GM23248 (cell line): ENCODE data around the gene BAG1. TPM values are rescaled to one million over a fixed set of nuclear protein-coding genes. Genes with fewer than 3 reads are reported as not detected.
A peak's percentile ranks its signal among the peaks of the same experiment; 100 is the strongest.

Source experiments
- DNase-seq: peaks from one replicate; pipeline ENCODE4 v3.0.0-alpha.2; 2015
- H2AFZ ChIP-seq: fragments of 200-600 bp; sonication (generic); 2 replicates; pipeline ENCODE4 v1.6.1; 2016; ENCODE audit warnings: antibody characterized with exemption
- H3F3A ChIP-seq: fragments of 200-600 bp; sonication (generic); 2 replicates; pipeline ENCODE4 v1.6.1; 2016; ENCODE audit warnings: mild to moderate bottlenecking, antibody characterized with exemption, mixed run types; ENCODE audit not compliant: insufficient read depth
- H3K27ac ChIP-seq: fragments of 200-600 bp; sonication (generic); 2 replicates; pipeline ENCODE4 v1.5.1; 2016; ENCODE audit warnings: mild to moderate bottlenecking
- H3K27me3 ChIP-seq: fragments of 200-600 bp; sonication (generic); replicated peaks from 2 replicates; pipeline ENCODE4 v1.6.1; 2016; ENCODE audit warnings: mild to moderate bottlenecking; ENCODE audit not compliant: insufficient read depth
- H3K36me3 ChIP-seq: fragments of 200-600 bp; sonication (generic); 2 replicates; pipeline ENCODE4 v1.6.1; 2016; ENCODE audit warnings: low read depth, mild to moderate bottlenecking
- H3K4me1 ChIP-seq: fragments of 200-600 bp; sonication (generic); 2 replicates; pipeline ENCODE4 v1.6.1; 2016; ENCODE audit warnings: mild to moderate bottlenecking; ENCODE audit not compliant: insufficient read depth
- H3K4me2 ChIP-seq: fragments of 200-600 bp; sonication (generic); one replicate; pipeline ENCODE4 v1.6.1; 2016; ENCODE audit warnings: mild to moderate bottlenecking; ENCODE audit not compliant: unreplicated experiment
- H3K4me3 ChIP-seq: fragments of 200-600 bp; sonication (generic); 2 replicates; pipeline ENCODE4 v1.5.1; 2016; ENCODE audit warnings: mild to moderate bottlenecking
- H3K79me2 ChIP-seq: fragments of 200-600 bp; sonication (generic); 2 replicates; pipeline ENCODE4 v1.6.1; 2016; ENCODE audit warnings: mild to moderate bottlenecking; ENCODE audit not compliant: insufficient read depth
- H3K9ac ChIP-seq: fragments of 200-600 bp; sonication (generic); 2 replicates; pipeline ENCODE4 v1.6.1; 2016; ENCODE audit warnings: mild to moderate bottlenecking
- H3K9me2 ChIP-seq: fragments of 200-600 bp; sonication (generic); 2 replicates; pipeline ENCODE4 v1.6.1; 2016; ENCODE audit warnings: mixed run types, mild to moderate bottlenecking, moderate library complexity; ENCODE audit not compliant: insufficient read depth
- H3K9me3 ChIP-seq: fragments of 200-600 bp; sonication (generic); one replicate; pipeline ENCODE4 v1.6.1; 2017; ENCODE audit warnings: low read depth
- H4K20me1 ChIP-seq: fragments of 200-600 bp; sonication (generic); 2 replicates; pipeline ENCODE4 v1.6.0; 2016; ENCODE audit not compliant: insufficient read depth
- EZH2 ChIP-seq: fragments of 200-600 bp; sonication (generic); IDR thresholded peaks from 2 replicates; pipeline ENCODE4 v1.6.1; 2018; ENCODE audit warnings: antibody characterized with exemption, mild to moderate bottlenecking; ENCODE audit not compliant: insufficient read depth, poor library complexity, severe bottlenecking
- EZH2phosphoT487 ChIP-seq: fragments of 200-600 bp; sonication (generic); IDR thresholded peaks from 2 replicates; pipeline ENCODE4 v1.6.1; 2018; ENCODE audit warnings: antibody characterized with exemption, moderate library complexity, mild to moderate bottlenecking, low read depth; ENCODE audit not compliant: insufficient read depth
- WGBS, 2 experiments: methylation state at CpG; one replicate each; pipeline ENCODE4 v1.1.6; 2015 to 2017; ENCODE audit warnings: low lambda C conversion rate in 2 of 2, low coverage in 1 of 2; ENCODE audit errors: missing lambda C conversion rate in 2 of 2; 5-methylcytosine and 5-hydroxymethylcytosine counted together
- in situ Hi-C: fragments of 300-500 bp; cut with MboI; formaldehyde crosslinking; loops from 2 replicates; pipeline ENCODE4 v1.15.0; 2020
- polyA plus RNA-seq: library from polyadenylated mRNA; unstranded; fragments of >200 nt; fragmentation: Nextera tagmentation; extraction: Ambion mirVana; gene quantifications from 2 replicates; pipeline ENCODE4 v1.2.1, GENCODE V29; 2016
- total RNA-seq: library from RNA; depleted of rRNA; stranded (reverse); fragments of >200 nt; shearing (Covaris generic); gene quantifications from 2 replicates; pipeline ENCODE4 v1.2.3, GENCODE V29; 2014

Gene BAG1
- total and polyA plus RNA-seq, 2 experiments from 2014 or later, result 38.2 to 49.7 TPM

DNA sequence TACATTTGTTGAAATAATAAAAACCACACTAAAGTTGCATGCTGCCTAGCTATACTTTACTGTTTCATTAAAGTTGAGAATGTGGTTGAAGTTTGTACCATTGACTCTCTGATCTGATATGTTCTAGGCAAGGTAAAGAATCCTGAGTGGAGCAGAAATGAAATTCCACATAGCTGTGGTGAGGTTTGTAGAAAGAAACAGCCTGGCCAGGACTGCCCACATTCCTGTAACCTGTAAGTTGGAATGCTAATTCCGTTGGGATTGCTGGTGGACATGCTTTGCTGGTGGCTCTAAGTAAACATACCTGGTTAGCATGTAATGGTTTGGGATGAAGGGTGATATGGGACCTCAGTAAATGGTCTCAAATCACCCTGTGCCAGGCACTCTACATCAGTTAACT, 42.6 kb upstream of the BAG1 start:
- WGBS, 2 experiments, result 50 to 68% methylated on average over 1 of the region's 1 CpG
- no peaks in the 10 kb centered on the region for H3F3A ChIP-seq
- H3K4me1 ChIP-seq, result no peaks in the 10 kb centered on the region
- no peaks in the 10 kb centered on the region for H3K9me2 ChIP-seq
- H3K36me3 ChIP-seq, result peaks cover 92% of the 10 kb centered on the region
- no peaks in the 10 kb centered on the region for H3K27me3 ChIP-seq
- H3K4me2 ChIP-seq, result no peak overlapping the region
- DNase-seq, result no peak
- no peaks in the 10 kb centered on the region for H4K20me1 ChIP-seq
- no peak overlapping the region for H2AFZ ChIP-seq
- in situ Hi-C loops, result no loop called here
- no peak overlapping the region for H3K4me3 ChIP-seq
- H3K9ac ChIP-seq, result no peak overlapping the region
- peaks cover 63% of the 10 kb centered on the region for H3K79me2 ChIP-seq
- TF ChIP-seq EZH2 (no peak), EZH2phosphoT487 (no peak)
- no peak overlapping the region for H3K27ac ChIP-seq
- no peaks in the 10 kb centered on the region for H3K9me3 ChIP-seq

DNA sequence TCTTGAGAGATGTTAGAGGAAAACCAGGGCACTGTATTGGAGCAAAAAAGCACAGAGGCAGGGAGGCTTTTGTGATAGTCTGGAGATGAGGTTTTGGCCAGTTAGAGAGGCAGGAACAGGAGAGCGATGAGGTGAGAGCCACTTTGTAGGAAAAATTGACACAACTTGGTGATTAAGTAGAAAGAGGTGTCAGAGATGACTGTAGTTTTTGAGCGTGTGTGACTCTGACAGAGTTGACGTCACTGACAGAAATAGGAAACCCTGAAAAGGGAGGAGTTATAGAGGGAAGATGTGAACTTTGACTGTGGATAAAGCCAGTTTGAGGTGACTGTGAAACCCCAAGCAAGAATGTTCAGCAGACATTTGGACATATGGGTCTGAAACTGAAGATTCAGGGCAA, 41.5 kb upstream of the BAG1 start:
- Histone ChIP-seq H4K20me1 (no peaks in the 10 kb centered on the region), H3K4me2 (no peak overlapping the region), H3K9me3 (no peaks in the 10 kb centered on the region), H3K4me3 (no peak overlapping the region), H3K4me1 (no peaks in the 10 kb centered on the region), H2AFZ (no peak overlapping the region), H3K27ac (no peak overlapping the region), H3K9ac (no peak overlapping the region), H3K9me2 (no peaks in the 10 kb centered on the region), H3K79me2 (peaks cover 74% of the 10 kb centered on the region), H3K36me3 (peaks cover 90% of the 10 kb centered on the region), H3F3A (no peaks in the 10 kb centered on the region), H3K27me3 (no peaks in the 10 kb centered on the region)
- 86 to 88% methylated on average over 3 of the region's 3 CpGs for WGBS, 2 experiments
- no peak for DNase-seq
- TF ChIP-seq EZH2 (no peak), EZH2phosphoT487 (no peak)
- in situ Hi-C loops, result no loop called here

DNA sequence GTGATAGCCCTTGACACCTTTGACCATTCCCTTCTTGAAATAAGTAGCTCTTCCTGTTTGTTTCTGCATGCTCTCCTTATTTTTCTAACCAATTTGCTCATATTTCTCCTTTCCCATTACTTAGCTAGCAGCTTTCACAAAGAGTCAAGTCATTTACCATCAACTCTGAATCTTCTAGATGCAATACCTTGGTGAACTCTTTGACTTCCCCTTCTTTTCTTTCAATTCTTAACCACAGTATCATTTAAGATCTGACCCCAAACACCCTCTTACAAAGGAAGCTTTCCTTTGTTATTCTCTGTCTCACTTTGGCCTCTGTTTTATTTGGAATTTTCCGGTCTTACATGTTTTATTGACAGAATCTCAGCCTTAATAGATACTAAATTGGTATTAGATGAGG, 39.9 kb upstream of the BAG1 start:
- H3F3A ChIP-seq, result no peaks in the 10 kb centered on the region
- no peak overlapping the region for H3K4me2 ChIP-seq
- no peak overlapping the region for H3K4me3 ChIP-seq
- no peak for DNase-seq
- H3K27me3 ChIP-seq, result no peaks in the 10 kb centered on the region
- no peak overlapping the region for H3K9ac ChIP-seq
- no peak overlapping the region for H2AFZ ChIP-seq
- no peaks in the 10 kb centered on the region for H3K9me3 ChIP-seq
- H3K4me1 ChIP-seq, result no peaks in the 10 kb centered on the region
- no peaks in the 10 kb centered on the region for H3K9me2 ChIP-seq
- H3K36me3 ChIP-seq, result peaks cover 80% of the 10 kb centered on the region
- TF ChIP-seq EZH2phosphoT487 (no peak), EZH2 (no peak)
- no peak overlapping the region for H3K27ac ChIP-seq
- H3K79me2 ChIP-seq, result peaks cover 90% of the 10 kb centered on the region
- H4K20me1 ChIP-seq, result no peaks in the 10 kb centered on the region
- WGBS, 2 experiments, result 96 to 100% methylated on average over 1 of the region's 1 CpG
- in situ Hi-C loops, result no loop called here

DNA sequence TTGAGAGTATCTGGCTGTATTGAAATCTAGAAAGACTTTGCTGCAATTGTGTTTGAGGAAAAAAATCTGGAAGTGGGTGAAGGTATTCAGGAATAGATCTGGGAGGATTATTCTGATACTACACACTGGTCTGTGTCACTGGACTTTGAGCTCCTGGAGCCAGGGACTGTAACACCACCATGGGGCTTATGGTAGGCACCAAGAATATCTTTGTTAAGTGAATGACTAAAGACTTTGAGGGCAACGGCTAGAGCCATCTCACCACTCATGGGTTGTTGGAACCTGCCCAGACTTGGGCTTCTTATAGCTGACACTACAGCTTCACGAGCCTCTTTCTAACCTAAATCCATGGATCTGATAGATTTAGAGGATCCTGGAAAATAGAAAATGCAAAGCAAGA, 36.0 kb upstream of the BAG1 start:
- DNase-seq, result peak; percentile 3
- H3K79me2 ChIP-seq, result peaks cover 100% of the 10 kb centered on the region

DNA sequence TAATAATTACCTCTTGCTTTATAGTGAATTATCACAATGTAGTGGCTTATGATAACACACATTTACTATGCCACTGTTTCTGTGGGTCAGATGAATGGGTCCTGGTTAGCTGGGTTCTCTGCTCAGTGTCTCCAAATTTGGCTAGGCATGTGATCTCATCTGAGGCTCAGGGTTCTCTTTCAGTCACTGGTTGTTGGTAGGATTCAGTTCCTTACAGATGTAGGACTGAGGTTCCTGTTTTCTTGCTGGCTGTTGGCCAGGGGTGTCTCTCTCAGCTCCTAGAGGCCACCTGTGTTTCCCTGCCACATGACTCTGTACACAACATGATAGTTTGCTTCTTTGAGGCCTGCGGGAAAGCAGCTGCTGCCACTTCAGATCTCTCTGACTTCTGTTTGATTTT, 32.9 kb upstream of the BAG1 start:
- no peaks in the 10 kb centered on the region for H3K27me3 ChIP-seq
- peaks cover 6% of the 10 kb centered on the region; the same call in 1 of the 2 replicates for H3F3A ChIP-seq
- DNase-seq, result no peak
- H3K4me3 ChIP-seq, result no peak overlapping the region
- no peak overlapping the region for H2AFZ ChIP-seq
- H3K36me3 ChIP-seq, result peaks cover 56% of the 10 kb centered on the region
- 0 out of 2 replicates have a peak, but pooled peaks cover 11% of the 10 kb centered on the region for H3K4me1 ChIP-seq
- peak overlapping the region; percentile 15 for H3K4me2 ChIP-seq
- no peak overlapping the region for H3K27ac ChIP-seq
- in situ Hi-C loops, result no loop called here
- WGBS, 2 experiments, result 88 to 100% methylated on average over 1 of the region's 1 CpG
- no peaks in the 10 kb centered on the region for H3K9me3 ChIP-seq
- H3K79me2 ChIP-seq, result peaks cover 100% of the 10 kb centered on the region
- no peaks in the 10 kb centered on the region for H4K20me1 ChIP-seq
- no peak overlapping the region for H3K9ac ChIP-seq
- TF ChIP-seq EZH2 (no peak), EZH2phosphoT487 (no peak)
- H3K9me2 ChIP-seq, result no peaks in the 10 kb centered on the region

More for the DNA sequence above, 36.0 kb upstream of the BAG1 start:
- no peaks in the 10 kb centered on the region for H3K9me3 ChIP-seq
- H3K4me3 ChIP-seq, result no peak overlapping the region
- no peaks in the 10 kb centered on the region for H4K20me1 ChIP-seq
- no peak for TF ChIP-seq EZH2phosphoT487
- TF ChIP-seq EZH2, result no peak
- no peaks in the 10 kb centered on the region for H3K9me2 ChIP-seq
- H3K9ac ChIP-seq, result no peak overlapping the region
- no peak overlapping the region for H2AFZ ChIP-seq
- 0 out of 2 replicates have a peak, but pooled peaks cover 3% of the 10 kb centered on the region for H3K4me1 ChIP-seq
- in situ Hi-C loops, result no loop called here
- no peaks in the 10 kb centered on the region for H3K27me3 ChIP-seq
- H3F3A ChIP-seq, result peaks cover 6% of the 10 kb centered on the region; the same call in 1 of the 2 replicates
- H3K36me3 ChIP-seq, result peaks cover 81% of the 10 kb centered on the region
- no peak overlapping the region for H3K27ac ChIP-seq
- 84 to 86% methylated on average over 2 of the region's 2 CpGs for WGBS, 2 experiments
- H3K4me2 ChIP-seq, result no peak overlapping the region
